NB4 (cell line): ENCODE measurements around the gene ARHGAP18.
A peak's percentile ranks its signal among the peaks of the same experiment; 100 is the strongest.

Experiments
- DNase-seq: peaks from one replicate; pipeline ENCODE4 v3.0.0; 2010; ENCODE audit warnings: low read depth
- H3K4me3 ChIP-seq: one replicate; pipeline ENCODE4 v1.5.1; 2011; ENCODE audit warnings: mild to moderate bottlenecking, low read depth, low read length, moderate library complexity
- CTCF ChIP-seq: IDR thresholded peaks from one replicate; pipeline ENCODE4 v1.5.1; 2012; ENCODE audit warnings: low read depth, low read length
- MYC ChIP-seq: IDR thresholded peaks from 2 replicates; pipeline ENCODE4 v1.6.1; 2011; ENCODE audit warnings: low read depth, low read length
- POLR2A ChIP-seq: IDR thresholded peaks from 2 replicates; pipeline ENCODE4 v1.6.1; 2011; ENCODE audit warnings: mild to moderate bottlenecking; ENCODE audit not compliant: insufficient read length; ENCODE audit errors: extremely low read depth
- TF ChIP-seq, protein P1 (sequence below): IDR thresholded peaks from 2 replicates; pipeline ENCODE4 v1.6.1; 2011; ENCODE audit warnings: low read depth, low read length

Gene ARHGAP18

DNA sequence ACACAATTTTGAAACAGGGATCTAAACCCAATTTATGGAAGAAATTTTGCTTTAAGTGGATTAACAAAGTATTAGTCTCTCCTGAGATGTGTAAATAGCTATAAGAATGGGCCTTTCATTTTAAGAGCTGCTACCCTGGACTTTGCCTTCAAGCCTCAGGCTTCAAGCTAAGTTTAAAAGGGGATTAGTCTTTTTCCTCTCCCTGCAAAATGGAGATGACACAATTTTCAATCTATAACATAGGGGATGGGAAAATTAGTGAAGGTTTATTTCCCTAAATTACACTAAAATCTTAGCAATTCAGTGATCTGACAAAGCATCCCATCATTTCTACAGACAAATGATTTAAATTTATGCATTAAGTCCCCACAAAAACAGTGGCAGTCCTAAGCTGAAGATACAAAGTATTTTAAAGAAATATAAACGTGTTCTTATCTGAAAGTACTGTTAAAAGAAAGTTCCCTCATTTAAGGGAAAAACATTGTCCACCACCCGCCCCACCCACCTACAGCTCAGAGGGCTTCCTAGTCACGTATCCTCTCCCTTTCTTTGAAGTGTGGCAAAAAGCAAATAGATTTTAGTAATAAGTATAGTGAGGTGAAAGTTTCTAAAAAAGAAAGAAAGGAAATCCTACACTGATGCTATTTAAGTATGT is 14.5 kb downstream of the ARHGAP18 start:
- no peak for DNase-seq
- no peak overlapping the region for H3K4me3 ChIP-seq
- TF ChIP-seq MYC (no peak), POLR2A (no peak), CTCF (no peak)
- TF ChIP-seq, protein P1, sequence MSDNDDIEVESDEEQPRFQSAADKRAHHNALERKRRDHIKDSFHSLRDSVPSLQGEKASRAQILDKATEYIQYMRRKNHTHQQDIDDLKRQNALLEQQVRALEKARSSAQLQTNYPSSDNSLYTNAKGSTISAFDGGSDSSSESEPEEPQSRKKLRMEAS = no peak

- H3K4me3 ChIP-seq = no peak overlapping the region
- TF ChIP-seq CTCF (no peak), POLR2A (no peak), MYC (no peak)
- TF ChIP-seq, protein P1 = no peak
- DNase-seq = no peak
Measured at GRCh38 chr6:129694036-129694435, 15.9 kb downstream of the ARHGAP18 start.

DNA sequence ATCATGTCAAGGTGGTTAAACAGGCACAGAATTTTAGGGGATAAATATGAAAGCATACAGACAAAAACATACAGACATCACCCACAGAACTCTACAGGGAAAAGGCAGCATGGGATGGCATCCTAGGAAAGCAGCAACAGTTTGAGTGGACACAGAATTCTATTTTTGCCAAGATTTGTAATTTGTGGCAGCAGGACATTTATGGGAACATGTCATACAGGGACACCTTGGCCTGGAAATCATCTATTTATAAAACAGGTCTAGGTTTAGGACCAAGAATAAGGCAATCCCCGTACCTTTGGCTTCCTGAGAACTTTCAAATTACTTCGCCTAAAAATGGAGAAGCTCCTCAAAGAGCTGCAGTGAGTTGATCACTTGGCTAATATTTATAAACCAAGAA is 17.5 kb downstream of the ARHGAP18 start:
- no peak for DNase-seq
- no peak for TF ChIP-seq MYC
- TF ChIP-seq, protein P1 = no peak
- TF ChIP-seq CTCF = no peak
- TF ChIP-seq POLR2A = no peak
- H3K4me3 ChIP-seq = no peak overlapping the region

- H3K4me3 ChIP-seq = no peak overlapping the region
- TF ChIP-seq MYC = no peak
- no peak for DNase-seq
Measured at GRCh38 chr6:129691709-129692108, 18.3 kb downstream of the ARHGAP18 start.

DNA sequence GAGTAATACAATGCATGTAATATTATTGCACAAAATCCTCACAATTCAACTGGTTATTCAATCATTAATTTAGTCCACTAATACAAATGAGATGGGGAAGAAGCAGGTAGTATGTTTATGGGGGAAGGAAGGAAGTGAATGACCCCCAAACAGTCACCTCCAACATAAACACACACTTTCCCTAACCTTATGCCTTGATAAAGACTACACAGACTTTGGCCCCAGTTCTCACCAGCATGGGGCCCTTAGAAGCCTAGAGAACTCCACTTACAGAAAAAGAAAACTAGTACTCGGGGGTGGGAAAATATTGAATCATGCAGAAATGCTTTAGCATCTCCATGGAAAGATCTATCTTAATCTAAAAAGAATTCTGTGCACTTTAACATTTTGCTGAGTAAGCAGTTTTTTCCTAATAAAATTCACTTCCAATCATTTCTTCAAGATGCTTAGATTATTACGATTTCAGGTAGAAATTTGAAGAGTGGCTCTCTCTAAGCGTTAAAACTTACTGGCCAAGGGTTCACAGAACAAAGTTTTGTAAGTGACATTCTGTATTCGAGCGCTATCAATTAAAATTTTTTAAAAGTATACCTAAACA is 18.8 kb downstream of the ARHGAP18 start:
- H3K4me3 ChIP-seq = no peak overlapping the region
- TF ChIP-seq MYC (no peak), CTCF (no peak), POLR2A (no peak)
- TF ChIP-seq, protein P1 = no peak
- no peak for DNase-seq

DNA sequence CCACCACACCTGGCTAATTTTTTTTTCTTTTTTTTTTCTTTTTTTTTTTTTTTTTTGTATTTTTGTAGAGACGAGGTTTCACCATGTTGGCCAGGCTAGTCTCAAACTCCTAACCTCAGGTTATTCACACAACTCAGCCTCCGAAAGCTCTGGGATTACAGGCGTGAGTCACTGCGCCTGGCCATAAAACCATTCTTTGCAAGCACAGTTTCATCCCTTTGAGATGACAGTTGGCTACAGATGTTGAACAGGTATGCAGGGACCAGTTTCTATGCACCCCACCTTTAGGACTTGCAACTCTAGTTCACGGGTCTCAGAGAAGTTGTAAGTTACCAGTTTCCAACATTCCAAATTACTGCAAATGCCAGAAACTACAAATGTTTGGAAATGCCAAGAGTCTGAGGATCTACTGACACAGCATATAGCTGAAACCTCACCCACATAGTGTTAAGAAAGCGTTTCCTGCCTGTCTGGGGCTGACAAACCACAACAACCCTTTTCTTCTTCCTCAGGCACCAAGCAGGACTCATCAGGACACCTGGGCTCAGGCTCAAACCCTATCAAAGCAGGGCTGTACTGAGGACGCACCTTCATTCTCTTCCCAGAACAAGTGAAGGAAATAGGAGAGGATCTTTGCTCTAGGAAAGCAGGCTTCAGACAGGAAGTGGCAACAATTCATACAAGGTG is 22.9 kb downstream of the ARHGAP18 start:
- TF ChIP-seq CTCF = no peak
- TF ChIP-seq, protein P1 = no peak
- TF ChIP-seq MYC = no peak
- TF ChIP-seq POLR2A = no peak
- peak; percentile 90 for DNase-seq
- no peak overlapping the region for H3K4me3 ChIP-seq
